ENCODE results near the gene SHH. TPM values are rescaled to one million over a fixed set of nuclear protein-coding genes. Genes with fewer than 3 reads are reported as not detected.
"Not testable (repeated sequence)": the region's sequence is repeated elsewhere in the genome, so short reads cannot be mapped to it uniquely, and the experiment has no call there.

Gene SHH
- total RNA-seq, 1 donor from 2014 or later = 0.16 TPM

DNA sequence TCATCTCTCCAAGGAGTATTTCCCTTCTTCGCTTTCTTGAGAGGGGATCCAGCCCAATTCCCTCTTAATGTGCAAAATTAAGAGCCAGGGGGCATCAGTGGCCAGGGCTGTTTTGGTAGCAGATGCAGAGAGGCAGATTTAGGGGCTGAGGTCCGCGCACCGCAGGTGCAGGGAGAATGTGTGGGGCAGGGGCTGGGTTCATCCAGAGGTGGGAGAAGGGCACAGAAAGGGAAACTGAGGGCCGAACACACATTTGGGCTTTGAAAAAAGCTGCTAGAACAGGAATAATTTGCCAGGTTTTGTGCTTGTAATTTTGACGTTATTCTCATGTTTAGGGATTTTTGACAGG is 6.5 kb upstream of the SHH start:
- FAIRE-seq (no peak), DNase-seq (ENCODE audit: low read depth) (no peak)
- TF ChIP-seq CTCF (IDR thresholded peaks at IDR 0.05; ENCODE audit: insufficient read depth, low read depth, low read length) (no peak), EZH2 (IDR thresholded peaks at IDR 0.05; ENCODE audit: insufficient read depth, low read length) (no peak)
- Histone ChIP-seq H3K4me2 (ENCODE audit: low read length) (no peak overlapping the region), H3K9me3 (ENCODE audit: insufficient read depth, low read depth, low read length) (peaks cover 3% of the 10 kb centered on the region), H3K27ac (ENCODE audit: low read depth, low read length) (no peak overlapping the region), H3K4me3 (ENCODE audit: insufficient read depth, low read depth, low read length) (no peak overlapping the region), H3K4me1 (ENCODE audit: insufficient read depth, low read length) (peaks cover 3% of the 10 kb centered on the region), H4K20me1 (ENCODE audit: insufficient read depth, low read length) (no peaks in the 10 kb centered on the region), H3K79me2 (ENCODE audit: insufficient read depth, low read length) (no peaks in the 10 kb centered on the region), H3K36me3 (ENCODE audit: insufficient read depth, low read length) (no peaks in the 10 kb centered on the region), H3K9ac (ENCODE audit: low read length) (no peak overlapping the region), H2AFZ (ENCODE audit: low read depth, low read length) (no peak overlapping the region), H3K27me3 (ENCODE audit: insufficient read depth, low read length) (peaks cover 16% of the 10 kb centered on the region)
- Mint-ChIP-seq H3K27me3 (ENCODE audit: low read depth, unreplicated experiment) (peaks cover 54% of the 10 kb centered on the region), H3K9me3 (ENCODE audit: unreplicated experiment) (peaks cover 3% of the 10 kb centered on the region), H3K4me3 (ENCODE audit: unreplicated experiment) (no peak overlapping the region), H3K4me1 (ENCODE audit: low read depth, unreplicated experiment) (no peaks in the 10 kb centered on the region), H3K36me3 (ENCODE audit: low read depth, unreplicated experiment) (peaks cover 3% of the 10 kb centered on the region), H3K27ac (ENCODE audit: unreplicated experiment) (no peak overlapping the region)

DNA sequence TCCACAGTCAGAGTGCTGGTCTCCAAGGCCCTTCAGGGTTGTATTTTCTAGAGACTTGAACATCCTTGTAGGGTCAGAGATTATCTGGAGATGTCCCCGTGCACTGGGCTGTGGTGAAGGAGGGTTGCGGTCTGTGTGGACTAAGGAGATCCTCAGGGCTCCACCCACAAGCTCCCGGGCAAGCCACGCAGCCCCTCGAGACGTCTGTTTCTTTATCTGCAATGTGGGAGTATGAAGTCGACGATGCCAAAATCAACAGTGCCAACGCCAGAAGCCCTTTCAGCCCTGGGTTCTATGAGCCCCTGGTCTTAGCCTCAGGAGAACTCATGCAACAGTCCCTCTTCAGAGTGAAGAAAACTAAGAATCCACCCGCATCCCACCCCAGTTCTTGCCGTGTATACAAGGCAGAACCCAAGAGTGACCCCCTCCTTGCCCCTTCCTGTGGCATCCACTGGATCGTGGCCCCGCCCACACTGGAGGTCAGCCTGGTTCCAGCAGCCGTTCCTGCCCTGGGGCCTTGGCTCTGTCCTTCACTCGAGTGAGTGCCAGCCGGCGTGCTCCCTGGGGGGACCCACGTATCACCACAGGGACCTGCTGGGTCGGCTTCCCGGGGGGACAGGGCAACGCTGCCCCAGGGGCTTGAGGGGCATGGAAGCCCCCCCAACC is 6.0 kb upstream of the SHH start:
- Histone ChIP-seq H3K9me3 (ENCODE audit: insufficient read depth, low read depth, low read length) (peaks cover 3% of the 10 kb centered on the region), H2AFZ (ENCODE audit: low read depth, low read length) (no peak overlapping the region), H3K79me2 (ENCODE audit: insufficient read depth, low read length) (no peaks in the 10 kb centered on the region), H3K36me3 (ENCODE audit: insufficient read depth, low read length) (no peaks in the 10 kb centered on the region), H3K4me2 (ENCODE audit: low read length) (no peak overlapping the region), H3K9ac (ENCODE audit: low read length) (no peak overlapping the region), H3K27me3 (ENCODE audit: insufficient read depth, low read length) (peaks cover 21% of the 10 kb centered on the region), H4K20me1 (ENCODE audit: insufficient read depth, low read length) (no peaks in the 10 kb centered on the region), H3K4me3 (ENCODE audit: insufficient read depth, low read depth, low read length) (no peak overlapping the region), H3K27ac (ENCODE audit: low read depth, low read length) (no peak overlapping the region), H3K4me1 (ENCODE audit: insufficient read depth, low read length) (peaks cover 3% of the 10 kb centered on the region)
- no peak for TF ChIP-seq EZH2 (IDR thresholded peaks at IDR 0.05; ENCODE audit: insufficient read depth, low read length)
- TF ChIP-seq CTCF (IDR thresholded peaks at IDR 0.05; ENCODE audit: insufficient read depth, low read depth, low read length) = no peak
- FAIRE-seq (no peak), DNase-seq (ENCODE audit: low read depth) (no peak)
- Mint-ChIP-seq H3K4me1 (ENCODE audit: low read depth, unreplicated experiment) (no peaks in the 10 kb centered on the region), H3K27ac (ENCODE audit: unreplicated experiment) (no peak overlapping the region), H3K4me3 (ENCODE audit: unreplicated experiment) (no peak overlapping the region), H3K9me3 (ENCODE audit: unreplicated experiment) (peaks cover 3% of the 10 kb centered on the region), H3K36me3 (ENCODE audit: low read depth, unreplicated experiment) (peaks cover 3% of the 10 kb centered on the region), H3K27me3 (ENCODE audit: low read depth, unreplicated experiment) (peaks cover 58% of the 10 kb centered on the region)

DNA sequence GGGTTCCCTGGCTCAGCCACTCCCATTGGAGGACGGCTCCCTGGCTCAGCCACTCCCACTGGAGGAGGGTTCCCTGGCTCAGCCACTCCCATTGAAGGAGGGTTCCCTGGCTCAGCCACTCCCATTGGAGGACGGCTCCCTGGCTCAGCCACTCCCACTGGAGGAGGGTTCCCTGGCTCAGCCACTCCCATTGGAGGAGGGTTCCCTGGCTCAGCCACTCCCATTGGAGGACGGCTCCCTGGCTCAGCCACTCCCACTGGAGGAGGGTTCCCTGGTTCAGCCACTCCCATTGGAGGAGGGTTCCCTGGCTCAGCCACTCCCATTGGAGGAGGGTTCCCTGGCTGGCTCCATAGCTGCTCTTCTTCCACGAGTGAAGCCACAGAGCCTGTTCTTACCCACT is 5.3 kb upstream of the SHH start:
- H3K79me2 ChIP-seq (ENCODE audit: insufficient read depth, low read length); H3K4me3 Mint-ChIP-seq (ENCODE audit: unreplicated experiment); H3K4me2 ChIP-seq (ENCODE audit: low read length); H3K4me1 Mint-ChIP-seq (ENCODE audit: low read depth, unreplicated experiment); H3K27ac Mint-ChIP-seq (ENCODE audit: unreplicated experiment); H3K9ac ChIP-seq (ENCODE audit: low read length); H2AFZ ChIP-seq (ENCODE audit: low read depth, low read length); H3K9me3 ChIP-seq (ENCODE audit: insufficient read depth, low read depth, low read length); FAIRE-seq; H3K9me3 Mint-ChIP-seq (ENCODE audit: unreplicated experiment); H3K4me3 ChIP-seq (ENCODE audit: insufficient read depth, low read depth, low read length); H3K36me3 Mint-ChIP-seq (ENCODE audit: low read depth, unreplicated experiment); H4K20me1 ChIP-seq (ENCODE audit: insufficient read depth, low read length); H3K36me3 ChIP-seq (ENCODE audit: insufficient read depth, low read length); H3K27ac ChIP-seq (ENCODE audit: low read depth, low read length); H3K4me1 ChIP-seq (ENCODE audit: insufficient read depth, low read length); DNase-seq (ENCODE audit: low read depth): not testable (repeated sequence)
- H3K27me3 Mint-ChIP-seq (ENCODE audit: low read depth, unreplicated experiment) = peaks cover 62% of the 10 kb centered on the region
- H3K27me3 ChIP-seq (ENCODE audit: insufficient read depth, low read length) = peaks cover 23% of the 10 kb centered on the region
